Activated CD4-positive, alpha-beta T cell treated with anti-CD3 and anti-CD28 coated beads, Interleukin-2, amount 10 ng/mL, durations not matched to agents 24 days and 14 days (primary cell): ENCODE data around the gene REEP1. TPM values are rescaled to one million over a fixed set of nuclear protein-coding genes. Genes with fewer than 3 reads are reported as not detected.
"Not testable (repeated sequence)": the region's sequence is repeated elsewhere in the genome, so short reads cannot be mapped to it uniquely, and the experiment has no call there.

Source experiments
- DNase-seq: peaks from one replicate; pipeline ENCODE4 v3.0.0; 2022
- H3K27ac Mint-ChIP-seq: one replicate; pipeline ENCODE4 v1.8.0; 2022; ENCODE audit warnings: mild to moderate bottlenecking, mixed read lengths
- H3K27me3 Mint-ChIP-seq: one replicate; pipeline ENCODE4 v1.8.0; 2022; ENCODE audit warnings: mixed read lengths
- H3K36me3 Mint-ChIP-seq: one replicate; pipeline ENCODE4 v1.8.0; 2022; ENCODE audit warnings: low read depth, mild to moderate bottlenecking, mixed read lengths
- H3K4me1 Mint-ChIP-seq: one replicate; pipeline ENCODE4 v1.8.0; 2021; ENCODE audit warnings: mixed read lengths
- H3K4me3 Mint-ChIP-seq: one replicate; pipeline ENCODE4 v1.8.0; 2022; ENCODE audit warnings: mild to moderate bottlenecking, moderate library complexity, mixed read lengths
- H3K9me3 Mint-ChIP-seq: one replicate; pipeline ENCODE4 v1.8.0; 2021; ENCODE audit warnings: mixed read lengths
- intact Hi-C: fragments of 100-400 bp; cut with micrococcal nuclease; formaldehyde crosslinking; loops from one replicate; pipeline ENCODE4 v1.15.1; 2023
- total RNA-seq: library from RNA; stranded (reverse); gene quantifications from 2 replicates; pipeline ENCODE4 v1.2.3, GENCODE V29; 2022

REEP1 gene
- total RNA-seq, 1 donor from 2014 or later, result 0.44 TPM

GRCh38 chr2:86203614-86204013, 133.8 kb downstream of the REEP1 start:
- Mint-ChIP-seq H3K4me3 (no peak overlapping the region), H3K4me1 (peaks cover 17% of the 10 kb centered on the region), H3K9me3 (no peaks in the 10 kb centered on the region), H3K27me3 (no peaks in the 10 kb centered on the region), H3K36me3 (peaks cover 21% of the 10 kb centered on the region), H3K27ac (no peak overlapping the region)
- DNase-seq, result no peak
- intact Hi-C loops, result no loop called here

DNA sequence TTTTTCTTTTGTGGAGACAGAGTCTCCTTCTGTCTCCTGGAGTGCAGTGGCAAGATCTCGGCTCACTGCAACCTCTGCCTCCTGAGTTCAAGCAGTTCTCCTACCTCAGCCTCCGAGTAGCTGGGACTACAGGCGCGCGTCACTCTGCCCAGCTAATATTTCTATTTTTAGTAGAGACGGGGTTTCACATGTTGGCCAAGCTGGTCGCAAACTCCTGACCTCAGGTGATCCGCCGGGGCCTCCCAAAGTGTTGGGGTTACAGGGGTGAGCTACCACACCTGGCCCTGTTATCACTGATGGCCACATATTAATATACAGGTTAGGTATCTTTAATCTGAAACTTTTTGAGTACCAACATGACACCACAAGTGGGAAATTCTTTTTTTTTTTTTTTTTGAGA, 134.7 kb downstream of the REEP1 start:
- H3K27me3 Mint-ChIP-seq, result no peaks in the 10 kb centered on the region
- no peak overlapping the region for H3K4me3 Mint-ChIP-seq
- intact Hi-C loops, result no loop called here
- H3K4me1 Mint-ChIP-seq, result peaks cover 17% of the 10 kb centered on the region
- H3K9me3 Mint-ChIP-seq, result no peaks in the 10 kb centered on the region
- no peak for DNase-seq
- H3K36me3 Mint-ChIP-seq, result peaks cover 15% of the 10 kb centered on the region
- H3K27ac Mint-ChIP-seq, result no peak overlapping the region

GRCh38 chr2:86202336-86202692, 135.1 kb downstream of the REEP1 start:
- H3K27ac Mint-ChIP-seq, result no peak overlapping the region
- H3K9me3 Mint-ChIP-seq, result no peaks in the 10 kb centered on the region
- no peaks in the 10 kb centered on the region for H3K27me3 Mint-ChIP-seq
- no peak for DNase-seq
- H3K4me1 Mint-ChIP-seq, result peaks cover 17% of the 10 kb centered on the region
- peaks cover 13% of the 10 kb centered on the region for H3K36me3 Mint-ChIP-seq
- H3K4me3 Mint-ChIP-seq, result no peak overlapping the region
- intact Hi-C loops, result no loop called here

DNA sequence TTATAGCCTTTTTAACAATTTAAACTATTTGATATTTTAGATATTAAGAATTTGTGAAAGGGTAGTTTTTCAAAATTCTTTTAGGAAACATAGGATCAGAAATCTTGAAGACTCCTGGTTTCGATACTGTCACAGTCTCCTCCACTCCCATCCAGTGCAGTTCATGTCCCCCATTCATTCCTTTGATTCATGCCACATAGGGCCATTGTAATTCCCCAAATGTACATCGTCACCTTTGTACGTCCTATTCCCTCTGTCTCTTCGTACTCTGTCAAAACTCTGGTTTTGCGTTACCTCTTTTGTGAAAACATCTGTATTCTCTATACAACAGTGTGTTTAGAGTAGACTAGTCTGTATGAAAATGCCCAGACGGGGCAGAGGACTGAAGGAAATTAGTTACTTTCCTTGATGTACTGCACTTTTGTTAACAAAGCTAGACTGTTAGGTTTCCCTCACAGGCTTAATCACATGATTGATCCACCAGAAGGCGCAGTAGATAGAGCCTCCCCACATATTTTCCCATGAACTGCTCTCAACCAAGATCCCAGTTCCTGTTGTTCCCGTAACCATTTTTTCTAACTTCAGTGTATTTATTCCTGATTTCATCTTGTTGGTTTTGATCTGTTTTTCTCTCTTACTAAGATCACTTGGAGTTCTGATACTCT, 135.6 kb downstream of the REEP1 start:
- Mint-ChIP-seq H3K9me3 (no peaks in the 10 kb centered on the region), H3K4me1 (peaks cover 20% of the 10 kb centered on the region), H3K4me3 (no peak overlapping the region), H3K27me3 (no peaks in the 10 kb centered on the region), H3K27ac (no peak overlapping the region), H3K36me3 (peaks cover 9% of the 10 kb centered on the region)
- no peak for DNase-seq
- intact Hi-C loops, result no loop called here

GRCh38 chr2:86200564-86200963, 136.9 kb downstream of the REEP1 start:
- Mint-ChIP-seq H3K4me3 (peak overlapping the region; percentile 94), H3K4me1 (peaks cover 26% of the 10 kb centered on the region)
- H3K27me3 Mint-ChIP-seq, intact Hi-C loops, H3K9me3 Mint-ChIP-seq, H3K36me3 Mint-ChIP-seq, H3K27ac Mint-ChIP-seq, DNase-seq: not testable (repeated sequence)

- Mint-ChIP-seq H3K4me3 (peak overlapping the region; percentile 94), H3K4me1 (peaks cover 27% of the 10 kb centered on the region), H3K27me3 (no peaks in the 10 kb centered on the region)
Measured at GRCh38 chr2:86199834-86200177, 137.6 kb downstream of the REEP1 start.

GRCh38 chr2:86195808-86196387, 141.5 kb downstream of the REEP1 start:
- peaks cover 22% of the 10 kb centered on the region for H3K36me3 Mint-ChIP-seq
- intact Hi-C loops, result loop anchor here (1.0 to 10.0 kb wide), 6 partner anchors 11 to 581 kb away; partner anchors contain the start of genes C2orf68, PTCD3, RNF103 and USP39
- peaks cover 34% of the 10 kb centered on the region for H3K4me1 Mint-ChIP-seq
- peak overlapping the region; percentile 97 for H3K27ac Mint-ChIP-seq
- H3K27me3 Mint-ChIP-seq, result no peaks in the 10 kb centered on the region
- peak overlapping the region; percentile 99 for H3K4me3 Mint-ChIP-seq
- DNase-seq, result no peak
- H3K9me3 Mint-ChIP-seq, result no peaks in the 10 kb centered on the region

More at GRCh38 chr2:86199834-86200177, 137.6 kb downstream of the REEP1 start:
- intact Hi-C loops, result loop anchor here (1.0 to 10.0 kb wide), 4 partner anchors 95 to 585 kb away; partner anchors contain the start of genes C2orf68, POLR1A and USP39
- no peak for DNase-seq
- Mint-ChIP-seq H3K9me3 (no peaks in the 10 kb centered on the region), H3K27ac (peak overlapping the region; percentile 94), H3K36me3 (peaks cover 8% of the 10 kb centered on the region)

GRCh38 chr2:86195055-86195807, 142.2 kb downstream of the REEP1 start, which contains the start of gene IMMT:
TSS of gene IMMT (minus strand) at chr2:86195462. CDS start at chr2:86195382, 80 bp downstream.
- H3K4me1 Mint-ChIP-seq, result peaks cover 36% of the 10 kb centered on the region

GRCh38 chr2:86194751-86195054, 142.7 kb downstream of the REEP1 start:
- DNase-seq, result peak; percentile 97
- H3K27me3 Mint-ChIP-seq, result no peaks in the 10 kb centered on the region
- intact Hi-C loops, result loop anchor here (1.0 to 10.0 kb wide), 6 partner anchors 9 to 580 kb away; partner anchors contain the start of genes C2orf68, PTCD3, RNF103 and USP39
- peaks cover 33% of the 10 kb centered on the region for H3K36me3 Mint-ChIP-seq
- H3K4me1 Mint-ChIP-seq, result peaks cover 40% of the 10 kb centered on the region
- peak overlapping the region; percentile 97 for H3K27ac Mint-ChIP-seq
- no peaks in the 10 kb centered on the region for H3K9me3 Mint-ChIP-seq
- peak overlapping the region; percentile 99 for H3K4me3 Mint-ChIP-seq

More at GRCh38 chr2:86195055-86195807, 142.2 kb downstream of the REEP1 start, which contains the start of gene IMMT:
- no peaks in the 10 kb centered on the region for H3K27me3 Mint-ChIP-seq
- H3K36me3 Mint-ChIP-seq, result peaks cover 28% of the 10 kb centered on the region
- peak; percentile 98 for DNase-seq
- no peaks in the 10 kb centered on the region for H3K9me3 Mint-ChIP-seq
- intact Hi-C loops, result loop anchor here (1.0 to 10.0 kb wide), 6 partner anchors 10 to 580 kb away; partner anchors contain the start of genes C2orf68, PTCD3, RNF103 and USP39
- peak within 1 kb of the TSS; percentile 99 for H3K4me3 Mint-ChIP-seq
- peak within 1 kb of the TSS; percentile 97 for H3K27ac Mint-ChIP-seq

DNA sequence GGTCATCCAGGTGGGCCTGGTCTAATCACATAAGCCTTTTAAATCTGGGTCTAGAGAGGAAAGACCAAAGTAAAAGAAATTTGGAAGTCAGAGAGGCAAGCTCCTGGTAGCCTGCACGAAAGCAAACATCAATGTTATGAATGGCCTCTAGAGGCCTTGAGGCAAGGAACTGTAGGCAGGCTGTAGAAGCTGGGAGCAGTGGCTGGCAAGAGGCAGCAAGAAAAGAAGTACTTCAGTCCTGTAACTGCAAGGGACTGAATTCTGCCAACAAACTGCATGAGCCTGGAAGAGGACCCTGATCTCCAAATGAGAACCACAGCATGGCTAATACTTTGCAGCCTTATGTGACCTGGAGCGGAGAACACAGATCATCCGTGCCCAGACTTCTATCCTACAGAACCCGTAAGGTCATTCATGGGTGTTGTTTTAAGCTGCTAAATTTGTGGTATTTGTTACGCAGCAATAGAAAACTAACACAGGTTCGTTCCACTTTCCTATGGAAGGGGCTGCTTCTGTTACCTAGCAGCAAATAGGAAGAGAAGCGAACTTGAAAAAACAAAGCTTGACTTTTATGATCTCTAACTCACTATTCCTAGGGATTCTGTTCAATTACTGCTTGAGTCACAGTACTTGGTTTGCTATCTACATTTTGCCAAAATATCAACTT, 143.4 kb downstream of the REEP1 start:
- H3K27ac Mint-ChIP-seq, result peak overlapping the region; percentile 97
- H3K36me3 Mint-ChIP-seq, result peaks cover 36% of the 10 kb centered on the region
- intact Hi-C loops, result loop anchor here (2.0 to 10.0 kb wide), 3 partner anchors 339 to 579 kb away; partner anchors contain the start of genes C2orf68, RNF103 and USP39

DNA sequence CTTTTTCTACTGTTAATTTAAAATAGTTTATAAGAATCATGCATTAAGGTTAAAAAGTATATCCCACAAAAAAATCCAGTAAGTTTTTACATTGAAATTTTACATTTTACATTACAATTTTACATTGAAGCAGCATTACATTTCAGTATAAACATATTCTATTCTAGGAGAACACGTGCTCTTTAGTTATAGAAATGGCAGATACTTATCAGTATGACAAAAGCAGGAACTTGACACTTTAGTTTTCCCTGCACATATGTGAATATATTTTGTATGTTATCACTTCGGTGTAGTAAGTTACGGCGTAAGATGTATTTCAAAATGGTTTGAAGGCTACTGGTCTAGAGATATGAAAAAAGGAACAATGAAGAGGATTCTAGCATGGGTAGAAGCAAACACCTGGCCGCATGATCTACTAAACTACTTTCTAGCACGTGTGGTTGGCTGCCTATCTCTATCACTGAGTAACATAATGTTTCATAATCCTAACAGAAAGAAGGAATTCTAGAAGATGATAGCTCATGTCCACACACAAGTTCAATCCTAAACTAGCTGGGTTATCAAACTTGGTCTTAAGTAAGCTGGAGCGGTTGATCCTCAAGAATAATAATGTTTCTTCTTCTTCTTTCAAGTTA, 147.5 kb downstream of the REEP1 start:
- Mint-ChIP-seq H3K27me3 (no peaks in the 10 kb centered on the region), H3K27ac (peak overlapping the region; percentile 17), H3K9me3 (no peaks in the 10 kb centered on the region), H3K4me3 (no peak overlapping the region), H3K4me1 (peaks cover 67% of the 10 kb centered on the region), H3K36me3 (peaks cover 45% of the 10 kb centered on the region)
- no peak for DNase-seq
- intact Hi-C loops, result loop anchor here (10.0 kb wide), 2 partner anchors 335 to 575 kb away; partner anchors contain the start of genes C2orf68 and USP39

More for the DNA sequence above, 143.4 kb downstream of the REEP1 start:
- Mint-ChIP-seq H3K27me3 (no peaks in the 10 kb centered on the region), H3K9me3 (no peaks in the 10 kb centered on the region), H3K4me1 (peaks cover 44% of the 10 kb centered on the region), H3K4me3 (peak overlapping the region; percentile 99)
- DNase-seq, result peak; percentile 68

DNA sequence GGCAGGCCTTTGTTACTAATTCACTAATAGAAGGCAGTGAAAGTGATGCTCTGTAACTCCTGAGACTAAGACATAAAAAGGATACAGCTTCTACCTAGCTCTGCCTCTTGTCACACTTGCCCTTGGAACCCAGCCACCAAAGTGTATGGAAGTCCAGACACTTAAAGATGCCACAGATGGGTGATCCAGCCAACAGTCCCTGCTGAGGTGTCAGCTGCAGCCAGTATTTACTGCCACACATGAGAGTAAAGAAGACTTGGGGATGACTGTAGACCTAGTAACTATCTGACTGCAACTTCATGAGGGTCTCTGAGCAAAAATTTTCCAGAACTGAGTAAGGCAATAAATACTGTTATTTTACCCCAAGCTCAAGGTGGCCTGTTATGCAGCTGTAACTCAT, 151.0 kb downstream of the REEP1 start:
- Mint-ChIP-seq H3K36me3 (peaks cover 35% of the 10 kb centered on the region), H3K27me3 (no peaks in the 10 kb centered on the region), H3K27ac (peak overlapping the region; percentile 83), H3K4me1 (peaks cover 65% of the 10 kb centered on the region), H3K9me3 (no peaks in the 10 kb centered on the region), H3K4me3 (peak overlapping the region; percentile 63)
- intact Hi-C loops, result no loop called here
- peak; percentile 57 for DNase-seq
